ENCODE data around the gene LTBP2.

The LTBP2 gene

DNA sequence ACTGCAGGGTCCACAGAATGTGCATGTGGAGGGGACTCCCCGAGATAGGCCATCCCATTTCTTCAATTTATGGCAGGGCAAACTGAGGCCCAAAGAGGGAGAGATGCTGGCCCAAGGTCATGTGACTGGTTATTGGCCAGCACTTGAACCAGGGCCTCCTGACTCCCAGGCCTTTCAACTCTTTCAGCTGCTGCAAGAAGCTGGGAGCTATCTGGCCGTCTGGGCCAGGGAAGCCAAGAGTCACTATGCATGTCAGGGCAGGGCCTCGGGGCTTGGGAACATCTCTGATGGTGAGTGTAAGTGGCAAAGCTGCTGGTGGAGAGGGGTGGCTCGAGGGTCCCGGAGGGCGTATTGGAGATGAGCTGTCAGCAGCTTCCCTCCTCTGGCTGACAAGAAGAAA lies 9.5 kb upstream of the LTBP2 start:
- TF ChIP-seq, protein P1, sequence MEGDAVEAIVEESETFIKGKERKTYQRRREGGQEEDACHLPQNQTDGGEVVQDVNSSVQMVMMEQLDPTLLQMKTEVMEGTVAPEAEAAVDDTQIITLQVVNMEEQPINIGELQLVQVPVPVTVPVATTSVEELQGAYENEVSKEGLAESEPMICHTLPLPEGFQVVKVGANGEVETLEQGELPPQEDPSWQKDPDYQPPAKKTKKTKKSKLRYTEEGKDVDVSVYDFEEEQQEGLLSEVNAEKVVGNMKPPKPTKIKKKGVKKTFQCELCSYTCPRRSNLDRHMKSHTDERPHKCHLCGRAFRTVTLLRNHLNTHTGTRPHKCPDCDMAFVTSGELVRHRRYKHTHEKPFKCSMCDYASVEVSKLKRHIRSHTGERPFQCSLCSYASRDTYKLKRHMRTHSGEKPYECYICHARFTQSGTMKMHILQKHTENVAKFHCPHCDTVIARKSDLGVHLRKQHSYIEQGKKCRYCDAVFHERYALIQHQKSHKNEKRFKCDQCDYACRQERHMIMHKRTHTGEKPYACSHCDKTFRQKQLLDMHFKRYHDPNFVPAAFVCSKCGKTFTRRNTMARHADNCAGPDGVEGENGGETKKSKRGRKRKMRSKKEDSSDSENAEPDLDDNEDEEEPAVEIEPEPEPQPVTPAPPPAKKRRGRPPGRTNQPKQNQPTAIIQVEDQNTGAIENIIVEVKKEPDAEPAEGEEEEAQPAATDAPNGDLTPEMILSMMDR (IDR thresholded peaks at IDR 0.05; ENCODE audit: control extremely low read depth, extremely low read depth, low read depth, missing control alignments), result no peak
- ChIA-PET POLR2A (no interaction called here), CTCF (interaction anchor here (0.8 to 5.5 kb wide), 2 partner anchors 10 to 31 kb away, joined by 3 to 62 read pairs; partner anchors contain the start of gene LTBP2)
- no peak for DNase-seq (ENCODE audit: extremely low spot score)

DNA sequence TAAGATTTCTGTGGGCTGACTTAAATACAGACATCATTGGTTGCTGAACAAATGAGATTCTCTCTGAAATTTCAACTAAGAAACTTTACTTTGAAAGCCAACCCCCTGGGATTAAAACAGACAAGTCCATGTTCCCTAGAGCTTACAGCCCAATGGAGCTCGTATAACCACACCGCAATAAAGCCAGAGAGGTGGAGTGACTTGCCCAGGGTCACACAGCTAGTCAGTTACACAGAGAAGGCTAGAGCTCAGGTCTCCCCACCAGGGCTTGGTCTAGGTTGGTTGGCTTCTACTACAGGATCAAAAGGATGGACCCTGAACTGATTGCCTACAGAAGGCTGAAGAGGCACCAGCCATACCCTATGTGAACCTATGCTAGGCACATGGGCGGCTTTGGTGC lies 8.9 kb upstream of the LTBP2 start:
- no peak for DNase-seq (ENCODE audit: extremely low spot score)
- POLR2A ChIA-PET, result no interaction called here
- TF ChIP-seq, protein P1 (IDR thresholded peaks at IDR 0.05; ENCODE audit: control extremely low read depth, extremely low read depth, low read depth, missing control alignments), result no peak
- CTCF ChIA-PET, result no interaction called here

DNA sequence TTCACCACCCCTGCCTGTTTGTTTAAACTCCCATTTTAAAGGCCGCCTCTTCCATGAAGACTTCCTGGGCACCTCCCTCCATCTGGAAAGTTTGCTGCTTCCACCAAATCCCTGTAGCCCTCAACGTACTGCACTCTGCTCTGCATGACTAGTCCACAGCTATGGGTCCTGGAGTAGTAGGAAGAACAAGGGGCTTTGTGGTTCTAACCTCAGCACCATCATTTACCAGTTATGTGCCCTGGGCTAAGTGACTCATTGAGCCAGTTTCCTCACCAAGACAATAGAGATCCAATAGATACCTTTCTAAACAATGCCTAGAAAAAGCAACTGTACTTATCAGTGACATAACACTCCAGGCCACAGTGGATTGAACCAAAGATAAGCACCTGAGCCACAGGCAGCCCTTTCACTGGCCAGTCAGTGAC lies 8.5 kb upstream of the LTBP2 start:
- no peak for DNase-seq (ENCODE audit: extremely low spot score)
- POLR2A ChIA-PET, result no interaction called here
- CTCF ChIA-PET, result interaction anchor here (1.4 kb wide), 1 partner anchor 468 kb away, joined by 3 read pairs; no protein-coding TSS in a partner anchor
- TF ChIP-seq, protein P1 (IDR thresholded peaks at IDR 0.05; ENCODE audit: control extremely low read depth, extremely low read depth, low read depth, missing control alignments), result no peak

DNA sequence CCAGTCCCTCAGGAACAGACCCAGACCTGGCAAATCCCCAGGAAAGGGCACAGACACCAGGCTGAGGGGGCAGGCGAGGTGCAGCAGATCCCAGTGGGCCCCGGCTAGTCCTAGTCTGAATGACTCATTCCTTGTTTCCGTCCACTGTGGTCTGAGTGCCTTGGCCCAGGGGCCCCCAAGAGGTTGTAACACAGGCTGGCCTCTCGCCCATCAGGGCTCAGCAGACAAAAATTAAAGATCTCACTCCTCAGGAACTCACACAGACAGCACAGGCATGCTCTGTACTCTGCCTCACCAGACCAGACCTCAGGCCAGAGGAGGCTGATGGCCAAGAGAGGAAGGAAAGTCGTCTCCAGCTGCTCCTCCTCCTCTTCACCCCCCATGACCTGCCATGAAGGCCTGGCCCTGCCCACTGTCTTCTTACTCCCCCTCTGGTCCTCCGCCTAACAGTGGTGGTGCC lies 7.7 kb upstream of the LTBP2 start:
- no peak for DNase-seq (ENCODE audit: extremely low spot score)
- POLR2A ChIA-PET, result no interaction called here
- CTCF ChIA-PET, result interaction anchor here (1.4 to 3.6 kb wide), 3 partner anchors 10 to 468 kb away, joined by 3 to 43 read pairs (median 5); no protein-coding TSS in a partner anchor
- TF ChIP-seq, protein P1 (IDR thresholded peaks at IDR 0.05; ENCODE audit: control extremely low read depth, extremely low read depth, low read depth, missing control alignments), result no peak

DNA sequence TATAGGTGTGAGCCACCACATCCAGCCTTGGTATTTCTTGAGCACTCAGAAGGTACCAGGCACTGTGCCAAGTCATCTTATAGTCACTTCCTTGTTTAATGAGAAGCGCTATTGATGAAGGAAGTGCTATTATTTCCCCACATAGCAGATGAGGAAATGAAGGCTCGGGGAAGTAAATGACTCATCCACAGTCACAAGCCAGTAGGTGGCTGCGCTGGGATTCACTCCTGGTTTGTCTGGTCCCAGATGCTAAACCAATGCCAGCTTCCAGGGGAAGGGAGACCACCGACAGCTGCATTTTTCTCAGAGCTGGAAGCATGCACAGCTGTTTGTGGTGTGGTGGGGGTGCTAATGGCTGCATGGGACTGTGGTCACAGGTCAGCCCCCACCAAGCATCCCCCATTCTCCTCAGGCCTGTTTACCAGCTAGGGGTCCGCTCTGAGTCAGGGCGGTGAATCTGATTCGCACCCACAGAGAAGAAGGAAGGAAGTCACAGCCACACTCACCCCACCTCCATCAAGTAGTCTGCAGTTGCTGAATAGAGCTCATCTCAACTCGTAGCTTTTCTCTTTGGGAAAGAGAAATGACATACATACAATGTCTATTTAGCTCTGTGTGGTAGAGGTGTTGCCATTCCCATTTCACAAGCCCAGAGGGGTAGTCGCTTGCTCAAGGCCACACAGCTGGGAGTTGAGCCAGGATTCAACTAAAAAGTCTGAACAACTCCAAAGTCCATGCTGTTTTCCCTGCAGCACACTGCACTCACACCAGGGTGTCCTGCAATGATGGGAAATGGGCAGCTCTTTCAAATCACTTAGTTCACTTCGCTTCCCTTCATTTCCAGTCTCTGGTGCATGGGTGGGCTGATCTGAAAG lies 6.3 kb upstream of the LTBP2 start:
- no peak for DNase-seq (ENCODE audit: extremely low spot score)

DNA sequence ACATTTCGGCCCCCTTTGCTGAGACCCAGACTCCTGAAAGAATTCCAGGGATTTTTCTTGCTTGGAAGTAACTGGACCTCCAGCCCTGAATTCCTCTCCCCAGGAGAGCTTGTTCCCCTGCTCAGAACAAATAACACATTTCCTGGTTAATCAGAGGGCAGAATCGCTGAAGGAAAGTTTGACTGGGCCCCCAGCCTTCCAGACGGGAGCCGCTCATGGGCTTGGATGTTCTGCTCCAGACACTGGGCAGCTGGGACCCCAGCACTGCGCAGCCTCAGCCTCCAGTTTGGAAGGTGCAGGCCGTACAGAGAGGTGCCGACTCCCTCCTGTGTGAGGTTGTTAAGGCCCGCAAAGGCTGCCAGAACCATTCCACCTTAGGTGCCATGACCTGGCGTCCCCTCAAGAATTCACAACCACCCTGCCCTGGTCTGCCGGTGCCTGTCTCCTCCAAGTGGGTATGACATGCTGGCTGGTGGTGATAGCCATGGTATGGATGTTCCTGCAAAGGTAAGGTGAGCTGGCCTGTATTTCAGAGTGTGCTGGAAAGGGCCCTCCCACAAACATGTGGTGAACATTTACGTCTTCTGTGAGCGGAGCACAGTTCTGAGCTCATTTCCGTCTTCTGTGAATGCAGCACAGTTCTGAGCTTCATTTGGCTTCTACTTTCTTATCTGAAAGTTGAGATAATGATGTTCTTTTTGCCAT lies 5.1 kb upstream of the LTBP2 start:
- DNase-seq (ENCODE audit: extremely low spot score), result no peak
- POLR2A ChIA-PET, result no interaction called here
- CTCF ChIA-PET, result interaction anchor here (0.7 to 3.6 kb wide), 9 partner anchors 8 to 691 kb away, joined by 3 to 43 read pairs (median 5); no protein-coding TSS in a partner anchor
- TF ChIP-seq, protein P1 (IDR thresholded peaks at IDR 0.05; ENCODE audit: control extremely low read depth, extremely low read depth, low read depth, missing control alignments), result no peak

More for the DNA sequence above, 6.3 kb upstream of the LTBP2 start:
- TF ChIP-seq, protein P1 (IDR thresholded peaks at IDR 0.05; ENCODE audit: control extremely low read depth, extremely low read depth, low read depth, missing control alignments), result no peak
- ChIA-PET CTCF (interaction anchor here (1.0 to 3.6 kb wide), 9 partner anchors 9 to 255 kb away, joined by 3 to 43 read pairs (median 5); no protein-coding TSS in a partner anchor), POLR2A (interaction anchor here (0.6 kb wide), 1 partner anchor 9 kb away, joined by 4 read pairs; no protein-coding TSS in a partner anchor)
